Skeletal muscle satellite cell (primary cell): ENCODE results near the gene HRH1.
"Not testable (repeated sequence)": the region's sequence is repeated elsewhere in the genome, so short reads cannot be mapped to it uniquely, and the experiment has no call there.

Source experiments
- H3K27me3 ChIP-seq: 2 replicates; pipeline ENCODE4 v1.7.0; 2013; ENCODE audit warnings: low read length; ENCODE audit not compliant: control insufficient read depth, insufficient read depth
- H3K36me3 ChIP-seq: 2 replicates; pipeline ENCODE4 v1.7.0; 2013; ENCODE audit warnings: mild to moderate bottlenecking, control low read depth, low read length; ENCODE audit not compliant: insufficient read depth
- H3K4me1 ChIP-seq: 2 replicates; pipeline ENCODE4 v1.7.0; 2013; ENCODE audit warnings: low read length; ENCODE audit not compliant: control insufficient read depth, insufficient read depth
- H3K4me2 ChIP-seq: 2 replicates; pipeline ENCODE4 v1.7.0; 2013; ENCODE audit warnings: mild to moderate bottlenecking, low read length
- H3K4me3 ChIP-seq: 2 replicates; pipeline ENCODE4 v1.7.0; 2013; ENCODE audit warnings: low read length
- H3K9ac ChIP-seq: 2 replicates; pipeline ENCODE4 v1.7.0; 2013; ENCODE audit warnings: mild to moderate bottlenecking, low read depth, low read length, moderate library complexity
- H3K9me3 ChIP-seq: replicated peaks from 2 replicates; pipeline ENCODE4 v1.7.0; 2013; ENCODE audit warnings: mild to moderate bottlenecking, control low read depth, low read length

HRH1 gene

GRCh38 chr3:11250902-11251806 lies 96.9 kb downstream of the HRH1 start:
- H3K4me2 ChIP-seq, result no peak overlapping the region
- peaks cover 7% of the 10 kb centered on the region for H3K4me1 ChIP-seq
- no peak overlapping the region for H3K4me3 ChIP-seq
- H3K27me3 ChIP-seq, result no peaks in the 10 kb centered on the region
- H3K9me3 ChIP-seq, result no peaks in the 10 kb centered on the region
- H3K36me3 ChIP-seq, result peaks cover 7% of the 10 kb centered on the region
- H3K9ac ChIP-seq, result no peak overlapping the region

GRCh38 chr3:11251807-11252176 lies 97.5 kb downstream of the HRH1 start:
- Histone ChIP-seq H3K9ac (no peak overlapping the region), H3K4me1 (peaks cover under 1% of the 10 kb centered on the region), H3K9me3 (no peaks in the 10 kb centered on the region), H3K27me3 (no peaks in the 10 kb centered on the region), H3K4me3 (no peak overlapping the region), H3K36me3 (peaks cover 7% of the 10 kb centered on the region), H3K4me2 (no peak overlapping the region)

GRCh38 chr3:11254876-11255275 lies 100.6 kb downstream of the HRH1 start:
- H3K9ac ChIP-seq, result no peak overlapping the region

GRCh38 chr3:11255537-11255936 lies 101.2 kb downstream of the HRH1 start:
- H3K4me1 ChIP-seq, H3K4me3 ChIP-seq, H3K9ac ChIP-seq, H3K4me2 ChIP-seq, H3K9me3 ChIP-seq, H3K27me3 ChIP-seq: not testable (repeated sequence)
- H3K36me3 ChIP-seq, result peaks cover 23% of the 10 kb centered on the region

More at GRCh38 chr3:11254876-11255275, 100.6 kb downstream of the HRH1 start:
- no peaks in the 10 kb centered on the region for H3K27me3 ChIP-seq
- peaks cover 17% of the 10 kb centered on the region for H3K36me3 ChIP-seq
- no peak overlapping the region for H3K4me2 ChIP-seq
- no peaks in the 10 kb centered on the region for H3K9me3 ChIP-seq
- H3K4me3 ChIP-seq, result no peak overlapping the region
- no peaks in the 10 kb centered on the region for H3K4me1 ChIP-seq

GRCh38 chr3:11258958-11259357 lies 104.7 kb downstream of the HRH1 start:
- Histone ChIP-seq H3K27me3 (no peaks in the 10 kb centered on the region), H3K4me3 (no peak overlapping the region), H3K9ac (no peak overlapping the region), H3K4me2 (no peak overlapping the region), H3K9me3 (no peaks in the 10 kb centered on the region), H3K4me1 (no peaks in the 10 kb centered on the region), H3K36me3 (peaks cover 34% of the 10 kb centered on the region)

- Histone ChIP-seq H3K36me3 (peaks cover 27% of the 10 kb centered on the region), H3K4me2 (no peak overlapping the region), H3K4me1 (no peaks in the 10 kb centered on the region), H3K4me3 (no peak overlapping the region), H3K9me3 (no peaks in the 10 kb centered on the region), H3K9ac (no peak overlapping the region), H3K27me3 (no peaks in the 10 kb centered on the region)
Observed at GRCh38 chr3:11260460-11260859, 106.2 kb downstream of the HRH1 start.

GRCh38 chr3:11269007-11269406 lies 114.7 kb downstream of the HRH1 start:
- no peaks in the 10 kb centered on the region for H3K36me3 ChIP-seq
- H3K27me3 ChIP-seq, result no peaks in the 10 kb centered on the region
- no peak overlapping the region for H3K4me2 ChIP-seq
- H3K9ac ChIP-seq, result no peak overlapping the region
- peaks cover 14% of the 10 kb centered on the region for H3K4me1 ChIP-seq
- H3K9me3 ChIP-seq, result no peaks in the 10 kb centered on the region
- H3K4me3 ChIP-seq, result no peak overlapping the region

GRCh38 chr3:11271986-11272904 lies 118.0 kb downstream of the HRH1 start, which contains the start of gene ATG7:
Gene ATG7 (plus strand): TSS chr3:11272397. CDS start chr3:11298696, 26,299 bp downstream.
- Histone ChIP-seq H3K4me2 (peak within 1 kb of the TSS; percentile 78), H3K9me3 (no peaks in the 10 kb centered on the region), H3K4me1 (peaks cover 14% of the 10 kb centered on the region), H3K27me3 (no peaks in the 10 kb centered on the region), H3K4me3 (peak within 1 kb of the TSS; percentile 93), H3K9ac (peak within 1 kb of the TSS; percentile 95), H3K36me3 (peaks cover 13% of the 10 kb centered on the region)

- Histone ChIP-seq H3K9me3 (no peaks in the 10 kb centered on the region), H3K27me3 (no peaks in the 10 kb centered on the region), H3K4me2 (peak overlapping the region; percentile 78), H3K4me1 (peaks cover 14% of the 10 kb centered on the region), H3K4me3 (peak overlapping the region; percentile 93), H3K36me3 (peaks cover 13% of the 10 kb centered on the region), H3K9ac (peak overlapping the region; percentile 95)
Observed at GRCh38 chr3:11272906-11273574, 118.7 kb downstream of the HRH1 start.

- H3K4me2 ChIP-seq, result peak overlapping the region; percentile 78
- H3K9me3 ChIP-seq, result no peaks in the 10 kb centered on the region
- peaks cover 13% of the 10 kb centered on the region for H3K36me3 ChIP-seq
- no peak overlapping the region for H3K4me3 ChIP-seq
- H3K4me1 ChIP-seq, result peaks cover 21% of the 10 kb centered on the region
- H3K9ac ChIP-seq, result no peak overlapping the region
- H3K27me3 ChIP-seq, result no peaks in the 10 kb centered on the region
Observed at GRCh38 chr3:11273891-11274291, 119.6 kb downstream of the HRH1 start.

- H3K9ac ChIP-seq, result no peak overlapping the region
- H3K36me3 ChIP-seq, result peaks cover 13% of the 10 kb centered on the region
- no peaks in the 10 kb centered on the region for H3K9me3 ChIP-seq
- H3K4me3 ChIP-seq, result no peak overlapping the region
- peaks cover 26% of the 10 kb centered on the region for H3K4me1 ChIP-seq
- no peaks in the 10 kb centered on the region for H3K27me3 ChIP-seq
- H3K4me2 ChIP-seq, result no peak overlapping the region
Observed at GRCh38 chr3:11274566-11275142, 120.4 kb downstream of the HRH1 start.
